ENCODE measurements around the gene DDX39A. TPM values are rescaled to one million over a fixed set of nuclear protein-coding genes. Genes with fewer than 3 reads are reported as not detected.
"Not testable (repeated sequence)": the region's sequence is repeated elsewhere in the genome, so short reads cannot be mapped to it uniquely, and the experiment has no call there.

The DDX39A gene
- polyA plus RNA-seq, 1 of the 3 experiments (the other 2 are of a cell fraction): 88.8 TPM

GRCh38 chr19:14400951-14401431, 18.1 kb downstream of the DDX39A start:
- peaks cover 0 to 4% of the 10 kb centered on the region in 2 experiments; a peak in 1 of 4 replicates for H3K4me1 ChIP-seq (ENCODE audit: control insufficient read depth in 1 of 2, insufficient read depth in 2 of 2, low read depth in 1 of 2, low read length in 1 of 2)
- H4K20me1 ChIP-seq (ENCODE audit: insufficient read depth): no peaks in the 10 kb centered on the region
- no peaks in the 10 kb centered on the region for H3K9me2 ChIP-seq
- WGBS (ENCODE audit: low lambda C conversion rate): 94% methylated on average over 8 of the region's 11 CpGs
- no peak overlapping the region for H3K4me3 ChIP-seq (ENCODE audit: low read depth in 2 of 2, low read length in 1 of 2)
- no peaks in the 10 kb centered on the region for H3K36me3 ChIP-seq (replicated peaks in 1 of 2; ENCODE audit: control insufficient read depth in 1 of 2, insufficient read depth in 2 of 2, low read length in 1 of 2)
- H3K4me2 ChIP-seq: no peak overlapping the region
- ChIA-PET POLR2A (interaction anchor here (0.6 kb wide), 1 partner anchor 922 kb away, joined by 3 read pairs; no protein-coding TSS in a partner anchor), CTCF (interaction anchor here (1.5 kb wide), 1 partner anchor 264 kb away, joined by 3 read pairs; the partner anchor contains the start of gene ASF1B)
- no peaks in the 10 kb centered on the region for H3K27me3 ChIP-seq (ENCODE audit: insufficient read depth)
- TF ChIP-seq, protein P1, sequence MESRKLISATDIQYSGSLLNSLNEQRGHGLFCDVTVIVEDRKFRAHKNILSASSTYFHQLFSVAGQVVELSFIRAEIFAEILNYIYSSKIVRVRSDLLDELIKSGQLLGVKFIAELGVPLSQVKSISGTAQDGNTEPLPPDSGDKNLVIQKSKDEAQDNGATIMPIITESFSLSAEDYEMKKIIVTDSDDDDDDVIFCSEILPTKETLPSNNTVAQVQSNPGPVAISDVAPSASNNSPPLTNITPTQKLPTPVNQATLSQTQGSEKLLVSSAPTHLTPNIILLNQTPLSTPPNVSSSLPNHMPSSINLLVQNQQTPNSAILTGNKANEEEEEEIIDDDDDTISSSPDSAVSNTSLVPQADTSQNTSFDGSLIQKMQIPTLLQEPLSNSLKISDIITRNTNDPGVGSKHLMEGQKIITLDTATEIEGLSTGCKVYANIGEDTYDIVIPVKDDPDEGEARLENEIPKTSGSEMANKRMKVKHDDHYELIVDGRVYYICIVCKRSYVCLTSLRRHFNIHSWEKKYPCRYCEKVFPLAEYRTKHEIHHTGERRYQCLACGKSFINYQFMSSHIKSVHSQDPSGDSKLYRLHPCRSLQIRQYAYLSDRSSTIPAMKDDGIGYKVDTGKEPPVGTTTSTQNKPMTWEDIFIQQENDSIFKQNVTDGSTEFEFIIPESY (IDR thresholded peaks at IDR 0.05; ENCODE audit: borderline replicate concordance, low read depth): no peak
- TF ChIP-seq GATA2 (CRISPR knock-in tag; IDR thresholded peaks at IDR 0.05) (no peak), YY1 (IDR thresholded peaks at IDR 0.05; ENCODE audit: low read depth) (no peak), CHD2 (IDR thresholded peaks at IDR 0.05; ENCODE audit: low read length, partially characterized antibody) (no peak), JUND (IDR thresholded peaks at IDR 0.05) (no peak), MXI1 (IDR thresholded peaks at IDR 0.05; ENCODE audit: low read depth, low read length) (no peak), GABPA (IDR thresholded peaks at IDR 0.05; ENCODE audit: low read depth) (no peak)
- no peaks in the 10 kb centered on the region for H3K9me3 ChIP-seq
- no peak overlapping the region for H3K9ac ChIP-seq
- no peak overlapping the region for H2AFZ ChIP-seq (ENCODE audit: low read depth)
- H3K27ac ChIP-seq (ENCODE audit: low read depth in 2 of 2, low read length in 1 of 2): no peak overlapping the region
- no peaks in the 10 kb centered on the region for H3K79me2 ChIP-seq (ENCODE audit: insufficient read depth)
- DNase-seq: no peak
- H3F3A ChIP-seq (replicated peaks; ENCODE audit: insufficient read depth): peaks cover 4% of the 10 kb centered on the region

GRCh38 chr19:14397168-14397567, 22.0 kb downstream of the DDX39A start:
- H3K36me3 ChIP-seq (replicated peaks in 1 of 2; ENCODE audit: control insufficient read depth in 1 of 2, insufficient read depth in 2 of 2, low read length in 1 of 2): not testable (repeated sequence)
- 95% methylated on average over 8 of the region's 16 CpGs for WGBS (ENCODE audit: low lambda C conversion rate)

DNA sequence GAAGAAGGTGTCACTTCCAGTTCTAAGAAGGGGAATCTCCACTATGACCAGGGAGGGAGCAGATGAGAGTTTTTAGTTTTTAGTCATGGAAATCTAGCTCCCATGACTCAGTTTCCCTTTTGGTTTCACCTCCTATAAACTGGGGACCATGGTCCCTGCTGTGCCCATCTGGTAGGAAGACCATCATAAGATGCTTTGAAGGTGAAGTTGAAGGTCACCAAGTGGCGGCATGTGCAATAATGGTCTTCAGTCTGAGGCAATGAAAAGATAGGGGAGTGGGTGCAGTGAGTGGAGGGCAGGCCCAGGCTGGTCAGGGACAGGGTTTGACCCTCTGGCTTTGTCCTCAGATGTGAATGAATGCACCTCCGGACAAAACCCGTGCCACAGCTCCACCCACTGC, 22.4 kb downstream of the DDX39A start:
- H3K9me2 ChIP-seq; H3K27ac ChIP-seq (ENCODE audit: low read depth in 2 of 2, low read length in 1 of 2); H3K4me3 ChIP-seq (ENCODE audit: low read depth in 2 of 2, low read length in 1 of 2); H3K27me3 ChIP-seq (ENCODE audit: insufficient read depth); H3K4me2 ChIP-seq; H2AFZ ChIP-seq (ENCODE audit: low read depth); POLR2A ChIA-PET; DNase-seq; H3K9ac ChIP-seq; H3K9me3 ChIP-seq; H3F3A ChIP-seq (replicated peaks; ENCODE audit: insufficient read depth); H4K20me1 ChIP-seq (ENCODE audit: insufficient read depth); H3K79me2 ChIP-seq (ENCODE audit: insufficient read depth); H3K4me1 ChIP-seq (ENCODE audit: control insufficient read depth in 1 of 2, insufficient read depth in 2 of 2, low read depth in 1 of 2, low read length in 1 of 2); H3K36me3 ChIP-seq (replicated peaks in 1 of 2; ENCODE audit: control insufficient read depth in 1 of 2, insufficient read depth in 2 of 2, low read length in 1 of 2): not testable (repeated sequence)
- CTCF ChIA-PET: interaction anchor here (1.4 kb wide), 1 partner anchor 9 kb away, joined by 4 read pairs; no protein-coding TSS in a partner anchor
- no CpG with 5 or more reads among the region's 3 CpGs for WGBS (ENCODE audit: low lambda C conversion rate)

More at GRCh38 chr19:14397168-14397567, 22.0 kb downstream of the DDX39A start:
- H3K9me2 ChIP-seq; H3K9me3 ChIP-seq; H3K27ac ChIP-seq (ENCODE audit: low read depth in 2 of 2, low read length in 1 of 2); H3K9ac ChIP-seq; H2AFZ ChIP-seq (ENCODE audit: low read depth); H3K79me2 ChIP-seq (ENCODE audit: insufficient read depth); H4K20me1 ChIP-seq (ENCODE audit: insufficient read depth); H3K4me1 ChIP-seq (ENCODE audit: control insufficient read depth in 1 of 2, insufficient read depth in 2 of 2, low read depth in 1 of 2, low read length in 1 of 2); H3F3A ChIP-seq (replicated peaks; ENCODE audit: insufficient read depth); H3K4me3 ChIP-seq (ENCODE audit: low read depth in 2 of 2, low read length in 1 of 2); H3K27me3 ChIP-seq (ENCODE audit: insufficient read depth); POLR2A ChIA-PET; H3K4me2 ChIP-seq; DNase-seq: not testable (repeated sequence)
- CTCF ChIA-PET: interaction anchor here (1.4 kb wide), 1 partner anchor 9 kb away, joined by 4 read pairs; no protein-coding TSS in a partner anchor
